Fibroblast of upper back skin (primary cell): Measurements from ENCODE around the gene TARDBP.
"Not testable (repeated sequence)": the region's sequence is repeated elsewhere in the genome, so short reads cannot be mapped to it uniquely, and the experiment has no call there.

Source experiments
- DNase-seq: peaks from one replicate; pipeline ENCODE4 v3.0.0-alpha.2; 2013

Gene TARDBP

DNA sequence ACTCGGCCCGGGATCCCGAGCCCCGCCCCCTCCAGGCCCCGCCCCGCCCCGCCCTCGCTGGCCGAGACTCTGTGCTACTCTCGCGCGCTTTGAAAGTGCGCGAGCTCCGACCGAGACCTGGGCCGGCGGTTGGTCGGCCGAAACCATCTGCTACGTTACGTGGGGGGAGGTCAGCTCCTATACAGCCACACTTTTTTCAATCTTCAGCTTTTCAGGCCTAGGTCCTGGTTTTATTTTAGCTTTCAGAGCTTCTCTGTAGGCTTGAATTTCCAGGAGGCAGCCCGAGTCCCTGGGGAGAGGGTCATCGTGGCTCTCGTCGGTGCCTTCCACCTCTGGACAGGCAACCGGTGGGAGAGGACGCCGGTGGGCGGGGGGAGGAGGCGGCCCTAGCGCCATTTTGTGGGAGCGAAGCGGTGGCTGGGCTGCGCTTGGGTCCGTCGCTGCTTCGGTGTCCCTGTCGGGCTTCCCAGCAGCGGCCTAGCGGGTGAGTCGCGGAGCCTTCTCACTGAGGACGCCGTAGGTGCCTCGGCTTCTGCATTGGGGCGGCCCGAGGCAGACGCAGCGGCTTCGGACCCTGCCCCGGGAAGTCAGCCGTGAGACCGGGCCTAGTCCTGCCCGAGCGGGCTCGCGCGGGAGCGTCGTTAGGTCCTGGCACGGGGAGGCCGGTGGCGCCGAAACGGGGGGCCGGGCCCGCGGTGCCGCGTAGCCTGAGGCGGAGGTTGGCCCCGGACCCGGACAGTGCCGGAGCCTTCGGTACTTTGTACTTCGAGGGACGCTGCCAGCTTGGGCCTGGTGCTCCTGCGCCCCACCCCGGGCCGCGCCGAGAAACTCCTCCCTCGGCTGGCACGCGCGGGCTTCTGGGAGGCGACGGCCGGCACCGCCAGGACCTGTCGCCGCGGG, at the start of gene TARDBP:
Gene TARDBP, plus strand, starts transcription at position 395 of the 900 bp plus-strand sequence. CDS start 1,074 bp downstream, outside the sequence.
- DNase-seq, result peak; percentile 88

DNA sequence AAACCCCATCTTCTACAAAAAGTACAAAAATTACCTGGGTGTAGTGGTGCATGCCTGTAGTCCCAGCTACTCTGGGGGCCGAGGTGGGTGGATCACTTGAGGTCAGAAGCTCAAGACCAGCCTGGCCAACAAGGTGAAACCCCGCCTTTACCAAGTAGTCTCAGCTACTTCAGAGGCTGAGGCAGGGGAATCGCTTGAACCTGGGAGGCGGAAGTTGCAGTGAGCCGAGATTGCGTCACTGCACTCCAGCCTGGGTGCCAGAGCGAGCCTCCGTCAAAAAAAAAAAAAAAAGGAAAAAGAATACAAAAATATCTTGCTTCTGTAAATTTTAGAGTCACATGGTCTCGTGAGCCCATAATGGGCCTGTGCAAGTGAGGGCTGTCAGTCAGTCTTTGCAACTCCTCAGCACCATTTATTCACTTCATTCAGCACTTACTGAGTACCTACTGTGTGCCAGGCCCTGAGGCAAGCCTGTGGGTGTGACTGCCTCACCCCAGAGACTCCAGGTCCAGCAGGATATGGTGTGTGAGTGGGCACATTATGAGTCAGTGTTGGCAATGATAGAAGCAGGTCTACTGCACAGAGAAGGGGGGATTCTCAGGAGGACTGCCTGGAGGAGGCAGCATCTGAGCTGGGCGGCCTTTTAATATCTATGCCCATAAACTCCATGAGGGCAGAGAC, 46.8 kb upstream of the TARDBP start:
- no peak for DNase-seq

DNA sequence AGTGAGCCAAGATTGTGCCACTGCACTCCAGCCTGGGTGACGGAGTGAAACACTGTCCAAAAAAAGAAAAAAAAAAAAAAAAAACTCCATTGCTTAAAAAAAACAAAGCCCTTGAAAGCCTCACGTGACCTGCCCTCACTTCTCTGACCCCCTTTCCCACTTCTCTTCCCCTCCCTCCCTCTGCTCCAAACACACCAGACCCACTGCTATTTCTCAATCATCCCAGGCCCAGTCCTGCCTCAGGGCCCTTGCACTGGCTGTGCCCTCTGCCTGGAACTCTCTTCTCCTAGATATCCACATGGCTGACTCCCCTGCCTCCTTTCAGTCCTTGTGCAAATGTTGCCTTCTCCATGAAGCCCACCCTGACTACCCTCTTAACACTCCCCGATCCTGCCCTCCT, 45.4 kb upstream of the TARDBP start:
- no peak for DNase-seq

DNA sequence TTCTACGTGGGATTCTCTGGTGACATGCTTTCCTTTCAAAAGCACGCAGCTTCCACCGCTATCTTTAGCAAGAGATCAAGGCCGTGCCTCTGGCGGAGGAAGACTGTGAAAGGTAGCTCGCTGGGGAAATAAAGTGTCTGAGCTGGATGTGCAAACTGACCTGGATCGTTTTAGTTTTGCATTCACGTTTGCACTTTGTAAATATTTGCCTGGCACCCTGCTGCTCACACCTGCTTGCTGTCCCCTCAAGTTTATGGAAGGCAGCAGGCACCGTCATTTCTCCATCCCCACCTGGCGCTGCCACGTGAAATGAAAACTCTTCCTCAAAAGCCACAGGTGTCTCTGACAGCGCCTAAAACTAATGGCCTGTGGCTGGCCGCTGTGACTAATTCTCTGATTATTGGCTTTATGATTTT, 44.0 kb upstream of the TARDBP start:
- DNase-seq, result no peak

DNA sequence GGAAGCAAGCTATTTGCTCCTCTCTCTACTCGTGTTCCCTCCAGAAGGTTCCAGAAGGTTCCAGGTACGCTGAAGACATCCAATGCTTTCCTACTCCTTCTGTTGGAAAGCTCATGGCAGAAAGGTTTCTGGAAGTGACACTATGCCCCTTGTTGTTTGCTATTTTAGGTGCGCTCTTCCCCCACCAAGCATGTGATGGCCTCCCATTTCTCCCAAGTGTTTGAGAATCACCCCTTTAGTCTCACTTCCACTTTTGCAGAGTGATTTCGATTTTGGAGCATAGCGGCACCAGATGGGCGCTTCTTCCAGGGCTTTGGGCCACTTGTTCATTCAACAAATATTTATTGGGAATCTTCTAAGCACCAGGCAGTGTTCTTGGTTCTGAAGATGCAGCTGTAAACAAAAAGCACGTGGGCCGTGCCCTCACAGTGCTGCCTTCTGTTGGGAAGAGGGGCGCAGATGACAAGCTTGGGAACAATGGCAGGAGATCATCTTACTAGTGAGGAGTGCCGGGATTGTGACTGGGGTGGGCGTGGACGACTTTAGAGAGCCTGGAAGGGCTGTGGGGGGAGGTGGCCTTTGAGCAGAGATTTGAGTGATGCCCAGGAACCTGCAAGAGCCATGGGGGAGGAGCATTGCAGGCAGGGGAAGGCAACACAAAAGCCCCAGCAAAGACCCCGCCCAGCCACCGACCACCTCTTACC, 43.0 kb upstream of the TARDBP start:
- DNase-seq, result no peak

DNA sequence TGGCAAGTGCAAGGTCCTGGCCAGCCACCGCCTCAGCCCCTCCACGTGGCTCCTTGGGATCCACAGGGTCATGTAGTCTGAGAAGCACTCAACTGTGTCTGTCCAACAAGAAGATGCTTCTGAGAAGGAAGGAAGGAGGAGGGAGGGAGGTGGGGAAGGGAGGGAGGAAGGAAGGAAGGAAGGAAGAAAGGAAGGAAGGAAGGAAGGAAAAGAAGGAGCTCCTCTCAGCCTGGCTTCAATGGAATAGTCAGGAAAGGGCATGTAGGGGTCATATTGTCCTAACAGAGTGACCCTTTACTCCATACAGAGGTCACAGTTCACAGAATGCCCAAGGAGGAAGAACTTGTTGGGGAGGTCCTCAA, 42.5 kb upstream of the TARDBP start:
- no peak for DNase-seq

DNA sequence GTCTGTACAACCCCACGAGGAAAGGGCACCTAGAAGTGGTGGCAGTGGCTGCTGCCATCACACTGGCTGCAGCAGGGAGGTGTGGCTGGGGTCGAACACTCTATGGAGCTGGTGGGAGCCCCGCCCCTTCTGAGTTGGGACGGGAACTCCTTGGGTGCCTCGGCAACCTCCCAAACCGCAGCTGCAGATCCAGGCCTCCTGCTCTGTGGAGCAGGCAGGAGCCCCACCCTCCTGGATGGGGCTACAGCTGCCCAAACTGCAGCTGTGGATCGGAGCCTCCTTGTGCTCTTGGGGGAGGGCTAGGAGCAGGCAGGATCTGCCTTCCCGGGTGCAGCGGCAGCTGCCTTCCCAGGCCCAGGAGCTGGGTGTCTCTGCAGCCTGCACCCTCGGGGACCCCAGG, 38.9 kb upstream of the TARDBP start:
- DNase-seq, result peak; percentile 58

DNA sequence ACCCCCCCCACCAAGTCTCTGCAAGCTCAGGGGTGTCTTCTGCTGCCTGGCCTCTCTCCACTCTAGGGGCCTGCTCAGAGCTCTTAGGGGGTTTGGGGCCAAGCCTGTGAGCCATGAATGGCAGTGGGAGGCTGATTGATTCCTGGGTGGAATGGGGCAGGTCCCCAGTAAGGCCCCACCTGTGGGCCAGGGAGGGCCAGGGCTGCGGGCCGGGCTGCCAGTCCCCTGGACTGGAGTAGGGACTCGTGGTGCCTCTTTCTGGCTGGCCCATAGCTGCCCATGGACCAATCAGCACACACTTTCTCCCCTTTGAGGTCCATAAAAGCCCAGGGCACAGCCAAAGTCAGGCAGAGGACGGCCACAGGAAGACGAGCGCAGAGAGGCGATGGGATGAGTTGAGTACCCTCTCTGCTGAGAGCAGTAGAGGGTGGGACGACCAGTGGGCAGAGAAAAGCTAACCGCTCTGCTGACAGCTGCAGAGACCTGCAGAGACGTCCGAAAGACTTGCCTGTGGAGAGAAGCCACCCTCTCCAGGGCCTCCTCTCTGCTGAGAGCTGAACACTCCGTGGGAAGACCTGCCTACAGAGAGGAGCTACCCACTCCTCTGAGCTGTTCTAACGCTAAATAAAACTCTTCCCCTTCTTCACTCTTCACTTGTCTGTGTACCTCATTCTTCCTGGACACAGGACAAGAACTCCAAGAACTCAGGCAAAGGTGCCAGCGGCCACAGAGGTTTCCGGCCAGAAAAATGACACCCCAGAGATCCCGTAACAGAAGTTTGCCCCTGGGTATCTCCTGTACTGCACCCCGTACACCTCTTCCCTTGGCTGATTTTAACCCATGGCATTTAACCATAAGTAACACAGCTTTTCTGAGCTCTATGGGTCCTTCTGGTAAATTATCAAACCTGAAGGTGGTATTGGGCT, 38.2 kb upstream of the TARDBP start:
- DNase-seq, result no peak

DNA sequence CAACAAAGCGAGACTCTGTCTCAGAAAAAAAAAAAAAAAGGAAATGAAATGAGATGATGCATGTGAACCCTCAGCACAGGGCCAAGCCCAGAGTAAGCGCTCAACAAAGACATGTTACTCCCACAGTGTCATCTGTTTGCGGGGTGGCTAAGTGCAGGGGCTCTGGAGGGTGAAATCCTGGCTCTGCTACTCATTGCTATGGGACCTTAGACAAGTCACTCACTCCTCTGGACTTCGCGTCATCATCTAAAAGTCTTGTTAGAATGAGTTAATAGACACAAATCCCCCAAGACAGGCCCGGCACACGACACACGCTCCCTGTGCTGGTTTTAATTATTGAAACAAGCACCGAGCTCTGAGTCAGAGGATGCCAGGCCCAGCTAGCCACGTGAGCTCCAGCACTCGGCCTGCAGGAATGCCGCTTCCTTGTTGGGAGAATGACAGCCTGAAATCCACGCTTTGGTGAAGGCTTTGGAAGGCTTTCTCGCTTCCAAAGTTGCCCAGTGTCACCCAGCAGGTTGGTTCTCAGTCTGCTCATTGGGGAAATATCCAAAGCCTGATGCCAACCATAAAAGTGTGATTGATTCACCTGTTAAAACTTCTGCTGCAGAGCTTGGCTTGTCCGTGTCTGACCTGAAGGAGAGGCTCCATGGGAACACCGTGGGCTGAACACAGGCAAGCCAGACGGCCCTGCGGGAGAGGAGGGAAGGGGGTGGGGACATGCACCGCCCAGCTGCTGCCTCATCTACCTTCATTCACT, 36.7 kb upstream of the TARDBP start:
- DNase-seq, result peak; percentile 90

DNA sequence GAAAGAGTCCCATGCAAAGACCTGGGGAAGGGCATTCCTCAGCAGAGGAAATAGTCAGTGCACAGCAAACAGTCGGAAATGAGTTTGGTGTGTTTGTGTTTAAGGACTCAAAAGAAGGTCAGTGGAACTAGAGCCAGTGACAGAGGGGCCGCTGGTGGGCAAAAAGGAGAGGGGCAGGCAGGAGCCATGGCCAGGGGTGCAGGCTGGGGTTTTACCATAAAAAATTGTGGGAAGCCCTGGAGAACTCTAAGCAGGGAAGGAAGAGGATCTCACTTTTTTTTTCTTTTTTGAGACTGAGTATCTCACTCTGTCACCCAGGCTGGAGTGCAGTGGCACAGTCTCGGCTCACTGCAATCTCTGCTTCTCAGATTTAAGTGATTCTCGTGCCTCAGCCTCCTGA, 33.7 kb upstream of the TARDBP start:
- DNase-seq, result no peak

DNA sequence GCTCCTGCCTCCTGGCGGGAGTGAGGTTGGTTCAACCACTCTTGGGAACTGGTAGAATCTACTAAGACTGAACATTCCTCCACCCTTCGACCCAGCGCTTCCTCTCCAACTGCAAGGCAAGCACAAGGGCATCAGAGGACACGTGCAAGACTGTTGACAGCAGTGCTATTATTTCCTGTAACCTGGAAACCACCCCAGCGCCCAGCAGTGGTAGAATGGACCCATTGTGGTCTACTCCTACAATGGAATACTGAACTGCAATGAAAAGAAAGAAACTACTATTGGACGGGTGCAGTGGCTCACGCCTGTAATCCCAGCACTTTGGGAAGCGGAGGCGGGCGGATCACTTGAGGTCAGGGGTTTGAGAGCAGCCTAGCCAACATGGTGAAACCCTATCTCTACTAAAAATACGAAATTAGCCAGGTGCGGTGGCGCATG, 33.0 kb upstream of the TARDBP start:
- no peak for DNase-seq

DNA sequence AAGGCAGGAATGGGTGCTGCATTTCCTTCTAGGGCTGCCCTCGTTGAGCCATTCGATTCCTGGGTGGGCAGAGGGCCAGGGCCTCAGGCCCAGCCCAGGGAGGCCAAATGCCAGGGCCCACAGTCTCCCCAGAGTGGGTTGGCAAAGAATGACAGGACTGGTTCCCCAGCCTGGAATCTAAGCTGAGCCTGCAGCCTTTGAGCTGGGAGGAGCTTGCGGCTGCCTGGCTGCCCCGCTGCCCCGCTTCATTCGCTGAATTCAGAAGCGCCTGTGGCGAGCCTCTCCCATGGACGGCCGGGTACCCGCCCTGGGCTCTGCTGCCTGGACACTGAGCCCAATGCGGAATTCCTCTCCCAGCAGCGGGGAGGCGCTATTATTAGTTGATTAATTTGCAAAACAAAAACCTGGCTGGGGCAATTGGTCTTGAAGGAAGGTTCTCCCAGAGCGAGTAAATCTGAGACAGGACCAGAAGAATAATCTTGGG, 32.3 kb upstream of the TARDBP start:
- peak; percentile 37 for DNase-seq

DNA sequence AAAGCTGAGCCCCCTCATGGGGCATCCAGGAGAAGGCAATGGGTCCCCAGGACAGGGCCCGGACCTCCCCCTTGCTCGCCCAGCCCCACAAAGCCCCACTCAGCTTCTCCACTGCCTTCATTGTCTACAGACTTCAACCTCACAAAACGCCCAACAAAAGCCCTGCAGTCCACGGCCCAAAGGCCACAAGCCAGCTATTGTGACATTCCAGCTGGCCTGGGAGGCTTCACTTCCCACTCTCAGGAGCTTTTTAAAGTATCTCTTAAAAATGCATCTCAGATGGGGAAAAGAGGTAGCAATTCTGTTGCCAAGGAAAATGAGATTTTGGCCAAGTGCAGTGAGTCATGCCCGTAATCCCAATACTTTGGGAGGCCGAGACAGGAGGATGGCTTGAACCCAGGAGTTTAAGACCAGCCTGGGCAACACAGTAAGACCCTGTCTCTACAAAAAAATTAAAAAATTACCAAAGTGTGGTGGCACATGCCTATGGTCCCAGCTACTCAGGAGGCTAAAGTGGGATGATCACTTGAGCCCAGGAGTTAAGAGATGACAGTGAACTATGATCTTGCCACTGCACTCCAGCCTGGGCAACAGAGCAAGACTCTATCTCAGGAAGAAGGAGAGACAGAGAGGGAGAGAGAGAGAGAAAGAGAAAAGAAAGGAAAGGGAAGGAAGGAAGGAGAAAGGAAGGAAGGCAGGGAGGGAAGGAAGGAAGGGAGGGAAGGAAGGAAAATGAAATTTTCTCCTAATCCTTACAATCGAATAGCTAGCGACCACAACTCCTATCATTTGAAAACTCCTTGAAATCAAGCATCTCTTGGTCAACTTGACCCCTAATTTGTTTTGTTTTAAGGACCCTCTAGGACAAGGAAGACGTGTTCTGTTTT, 31.4 kb upstream of the TARDBP start:
- peak; percentile 19 for DNase-seq

DNA sequence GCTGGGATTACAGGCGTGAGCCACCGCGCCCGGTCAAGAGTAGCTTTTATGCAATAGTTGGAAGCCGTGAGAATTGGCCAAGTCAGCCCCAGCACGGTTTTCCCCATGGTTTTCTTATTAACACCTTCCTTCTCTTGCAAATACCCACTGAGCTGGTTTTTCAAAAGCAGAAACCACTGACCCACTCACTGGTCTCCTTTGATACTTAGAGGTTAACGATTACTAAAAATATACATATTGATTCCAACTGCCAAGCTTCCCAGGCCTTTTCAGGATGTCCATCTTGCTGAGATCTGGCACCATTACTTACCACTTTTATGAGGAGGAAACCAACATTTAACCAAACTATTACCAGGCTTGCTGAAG, 25.9 kb upstream of the TARDBP start:
- DNase-seq, result no peak

DNA sequence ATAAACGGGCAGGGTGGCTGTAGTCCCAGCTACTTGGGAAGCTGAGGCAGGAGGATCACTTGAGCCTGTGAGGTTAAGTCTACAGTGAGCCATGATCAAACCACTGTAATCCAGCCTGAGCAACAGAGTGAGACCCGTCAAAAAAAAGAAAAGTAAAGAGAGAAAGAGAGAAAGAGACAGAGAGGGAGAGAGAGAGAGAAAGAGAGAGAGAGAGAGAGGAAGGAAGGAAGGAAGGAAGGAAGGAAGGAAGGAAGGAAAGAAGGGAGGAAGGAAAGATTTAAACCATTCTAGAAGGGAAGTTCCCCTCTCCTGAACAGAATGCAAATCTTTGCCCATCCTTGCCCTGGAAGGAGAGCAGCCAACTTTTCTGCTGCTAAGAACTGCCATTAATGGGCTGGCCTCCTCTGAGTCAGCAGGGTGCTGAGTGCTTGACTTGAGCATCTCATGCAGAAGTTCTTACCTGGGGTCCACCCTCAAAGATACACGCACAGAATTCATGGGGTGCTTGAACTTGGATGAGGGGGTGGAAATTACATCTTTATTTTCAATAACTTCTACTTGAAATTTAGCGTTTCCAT, 24.5 kb upstream of the TARDBP start:
- DNase-seq, result no peak

DNA sequence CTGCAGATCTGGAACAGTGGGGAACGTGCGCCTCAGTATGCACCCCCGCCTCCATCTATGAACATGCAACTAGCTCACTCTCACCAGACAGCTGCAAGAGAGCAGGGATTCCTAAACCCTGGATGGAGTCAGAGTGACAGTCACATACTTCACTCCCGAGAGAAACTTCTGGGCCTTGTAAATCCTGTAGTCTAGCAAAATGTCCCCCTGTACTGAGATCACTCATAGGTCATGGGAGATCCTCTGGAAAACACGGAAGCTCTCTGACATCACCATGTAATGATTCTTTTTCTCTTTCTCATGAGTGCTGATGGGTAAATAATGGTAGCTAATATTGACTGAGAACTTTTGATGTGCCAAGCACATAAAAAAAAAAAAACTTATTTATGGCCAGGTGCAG, 23.4 kb upstream of the TARDBP start:
- DNase-seq, result no peak

DNA sequence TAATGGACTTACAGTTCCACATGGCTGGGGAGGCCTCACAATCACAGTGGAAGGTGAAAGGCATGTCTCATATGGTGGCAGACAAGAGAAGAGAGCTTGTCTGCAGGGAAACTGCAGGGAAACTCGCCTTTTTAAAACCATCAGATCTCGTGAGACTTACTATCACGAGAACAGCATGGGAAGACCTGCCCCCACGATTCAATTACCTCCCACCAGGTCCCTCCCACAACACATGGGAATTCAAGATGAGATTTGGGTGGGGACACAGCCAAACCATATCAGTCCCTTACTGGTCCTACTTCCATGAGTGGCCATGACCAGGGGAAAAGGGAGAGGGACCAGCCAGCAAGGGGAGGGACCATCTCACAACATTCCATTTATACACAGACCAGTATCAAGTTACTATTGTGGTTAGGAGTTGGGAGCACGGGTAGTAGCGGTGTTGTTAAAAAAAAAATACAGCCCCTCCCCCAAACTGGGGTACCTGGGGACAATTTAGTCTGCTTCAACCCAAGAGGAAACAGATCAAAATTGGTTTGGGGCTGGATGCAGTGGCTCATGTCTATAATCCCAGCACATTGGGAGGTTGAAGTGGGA, 22.4 kb upstream of the TARDBP start:
- peak; percentile 17 for DNase-seq

DNA sequence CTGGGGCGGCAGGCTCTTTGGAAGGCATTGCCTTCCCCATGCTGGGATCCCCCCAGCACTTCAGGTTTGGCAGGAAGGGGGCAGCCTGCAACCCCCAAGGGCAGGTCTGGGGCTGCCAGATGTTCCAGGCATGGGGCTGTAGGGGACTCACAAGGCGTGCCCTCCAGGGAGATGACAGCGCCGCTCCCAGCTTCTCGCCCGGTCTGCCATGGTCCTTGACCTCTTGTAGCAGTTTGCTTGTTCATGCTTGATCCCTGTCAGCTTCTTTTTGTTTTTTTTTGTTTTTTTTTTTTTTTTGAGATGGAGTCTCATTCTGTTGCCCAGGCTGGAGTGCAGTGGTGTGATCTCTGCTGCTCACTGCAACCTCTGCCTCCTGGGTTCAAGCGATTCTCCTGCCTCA, 21.6 kb upstream of the TARDBP start:
- DNase-seq, result no peak

DNA sequence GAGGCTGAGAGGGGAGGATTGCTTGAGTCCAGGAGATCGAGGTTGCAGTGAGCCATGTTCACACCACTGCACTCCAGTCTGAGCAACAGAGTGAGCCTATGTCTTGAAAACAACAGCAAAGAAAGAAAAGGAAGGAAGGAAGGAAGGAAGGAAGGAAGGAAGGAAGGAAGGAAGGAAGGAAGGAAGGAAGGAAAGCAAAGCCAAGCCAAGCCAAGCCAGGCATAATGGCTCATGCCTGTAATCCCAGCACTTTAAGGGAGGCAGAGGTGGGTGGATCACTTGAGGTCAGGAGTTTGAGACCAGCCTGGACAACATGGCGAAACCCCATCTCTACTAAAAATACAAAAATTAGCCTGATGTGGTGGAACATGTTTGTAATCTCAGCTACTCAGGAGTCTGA, 20.4 kb upstream of the TARDBP start:
- DNase-seq, result not testable (repeated sequence)

DNA sequence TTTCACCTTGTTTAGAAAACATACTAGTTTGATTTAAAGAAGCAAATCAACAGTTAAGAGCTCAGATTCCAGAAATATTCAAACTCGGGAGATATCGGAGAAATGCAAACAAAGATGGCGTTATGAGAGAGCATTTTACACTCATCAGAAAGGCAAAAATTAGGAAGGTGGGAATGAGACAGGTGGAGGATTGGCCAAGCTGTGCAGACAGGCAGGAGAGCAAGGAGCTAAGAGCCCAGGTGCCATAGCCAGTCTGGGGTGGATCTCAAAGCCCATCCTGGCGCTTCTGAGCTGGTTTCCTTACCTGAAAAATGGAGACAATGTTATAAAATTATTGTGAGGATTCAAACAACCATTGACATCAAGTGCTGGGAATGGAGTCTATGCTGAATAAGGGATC, 19.6 kb upstream of the TARDBP start:
- DNase-seq, result no peak
